DOHH2 (cell line): ENCODE data around the gene KCNG2.
"Not testable (repeated sequence)": the region's sequence is repeated elsewhere in the genome, so short reads cannot be mapped to it uniquely, and the experiment has no call there.

Experiments
- H3F3A ChIP-seq: fragments of 200-600 bp; sonication (generic), shearing (Covaris generic); 2 replicates; pipeline ENCODE4 v1.6.0; 2016; ENCODE audit warnings: antibody characterized with exemption, mild to moderate bottlenecking; ENCODE audit not compliant: control insufficient read depth, insufficient read depth
- H3K27ac ChIP-seq: fragments of 200-600 bp; sonication (generic); 2 replicates; pipeline ENCODE4 v1.5.1; 2014; ENCODE audit warnings: low read depth, mild to moderate bottlenecking, low read length, moderate library complexity
- H3K27me3 ChIP-seq: fragments of 200-600 bp; sonication (generic); 2 replicates; pipeline ENCODE4 v1.6.1; 2014; ENCODE audit warnings: mild to moderate bottlenecking, low read length, mixed read lengths; ENCODE audit not compliant: control insufficient read depth
- H3K36me3 ChIP-seq: fragments of 200-600 bp; sonication (generic); 2 replicates; pipeline ENCODE4 v1.6.1; 2014; ENCODE audit warnings: mild to moderate bottlenecking, low read length, moderate library complexity, mixed read lengths; ENCODE audit not compliant: control insufficient read depth
- H3K4me1 ChIP-seq: fragments of 200-600 bp; sonication (generic); 2 replicates; pipeline ENCODE4 v1.6.1; 2014; ENCODE audit warnings: mild to moderate bottlenecking, low read length, mixed read lengths; ENCODE audit not compliant: control insufficient read depth
- H3K4me2 ChIP-seq: fragments of 200-600 bp; sonication (generic); 2 replicates; pipeline ENCODE4 v1.6.0; 2014; ENCODE audit warnings: mild to moderate bottlenecking, low read length, moderate library complexity
- H3K4me3 ChIP-seq: fragments of 200-600 bp; sonication (generic); 2 replicates; pipeline ENCODE4 v1.5.1; 2014; ENCODE audit warnings: mild to moderate bottlenecking, low read length, mixed read lengths
- H3K79me2 ChIP-seq: fragments of 200-600 bp; sonication (generic); 2 replicates; pipeline ENCODE4 v1.6.1; 2014; ENCODE audit warnings: mild to moderate bottlenecking, low read length, mixed read lengths; ENCODE audit not compliant: control insufficient read depth
- H3K9me2 ChIP-seq: fragments of 200-600 bp; sonication (generic); replicated peaks from 2 replicates; pipeline ENCODE4 v1.6.1; 2014; ENCODE audit warnings: mild to moderate bottlenecking, low read length, mixed read lengths; ENCODE audit not compliant: control insufficient read depth
- H3K9me3 ChIP-seq: fragments of 200-600 bp; sonication (generic); 2 replicates; pipeline ENCODE4 v1.6.1; 2014; ENCODE audit warnings: antibody characterized with exemption, low read length, mixed read lengths; ENCODE audit not compliant: control insufficient read depth, insufficient read depth
- H4K20me1 ChIP-seq: fragments of 200-600 bp; sonication (generic); 2 replicates; pipeline ENCODE4 v1.6.0; 2014; ENCODE audit warnings: low read depth, mild to moderate bottlenecking, antibody characterized with exemption, low read length, moderate library complexity; ENCODE audit not compliant: control insufficient read depth, insufficient read depth
- CTCF ChIP-seq: fragments of 200-600 bp; sonication (generic); IDR thresholded peaks from one replicate; pipeline ENCODE4 v1.5.1; 2014; ENCODE audit warnings: antibody characterized with exemption, mild to moderate bottlenecking, low read depth, low read length; ENCODE audit not compliant: poor library complexity, severe bottlenecking
- EZH2phosphoT487 ChIP-seq: fragments of 200-600 bp; sonication (generic); IDR thresholded peaks from 2 replicates; pipeline ENCODE4 v1.6.1; 2017; ENCODE audit warnings: borderline replicate concordance, mild to moderate bottlenecking, antibody characterized with exemption, low read length, moderate library complexity, mixed read lengths

Gene KCNG2

GRCh38 chr18:79875931-79876461, 78.3 kb downstream of the KCNG2 start:
- Histone ChIP-seq H4K20me1 (no peaks in the 10 kb centered on the region), H3K27me3 (no peaks in the 10 kb centered on the region), H3K4me1 (no peaks in the 10 kb centered on the region), H3K4me3 (no peak overlapping the region), H3K27ac (no peak overlapping the region), H3K4me2 (no peak overlapping the region), H3K9me2 (no peaks in the 10 kb centered on the region), H3F3A (no peaks in the 10 kb centered on the region), H3K79me2 (no peaks in the 10 kb centered on the region), H3K36me3 (no peaks in the 10 kb centered on the region), H3K9me3 (no peaks in the 10 kb centered on the region)
- no peak for TF ChIP-seq CTCF
- TF ChIP-seq EZH2phosphoT487: no peak

GRCh38 chr18:79876497-79876896, 78.8 kb downstream of the KCNG2 start:
- H3K4me2 ChIP-seq: no peak overlapping the region
- TF ChIP-seq CTCF: no peak
- TF ChIP-seq EZH2phosphoT487: no peak
- no peak overlapping the region for H3K4me3 ChIP-seq
- H3F3A ChIP-seq: no peaks in the 10 kb centered on the region
- H3K27me3 ChIP-seq: no peaks in the 10 kb centered on the region
- no peaks in the 10 kb centered on the region for H3K79me2 ChIP-seq
- H3K36me3 ChIP-seq: no peaks in the 10 kb centered on the region
- no peaks in the 10 kb centered on the region for H4K20me1 ChIP-seq
- H3K4me1 ChIP-seq: no peaks in the 10 kb centered on the region
- no peak overlapping the region for H3K27ac ChIP-seq
- no peaks in the 10 kb centered on the region for H3K9me2 ChIP-seq
- H3K9me3 ChIP-seq: no peaks in the 10 kb centered on the region

- H3K36me3 ChIP-seq: no peaks in the 10 kb centered on the region
- H3K27ac ChIP-seq: no peak overlapping the region
- H3K9me2 ChIP-seq: no peaks in the 10 kb centered on the region
- TF ChIP-seq CTCF (no peak), EZH2phosphoT487 (no peak)
- H3K27me3 ChIP-seq: no peaks in the 10 kb centered on the region
- H3K9me3 ChIP-seq: no peaks in the 10 kb centered on the region
- no peaks in the 10 kb centered on the region for H3K79me2 ChIP-seq
- no peaks in the 10 kb centered on the region for H4K20me1 ChIP-seq
- no peak overlapping the region for H3K4me2 ChIP-seq
- no peaks in the 10 kb centered on the region for H3F3A ChIP-seq
- no peak overlapping the region for H3K4me3 ChIP-seq
- H3K4me1 ChIP-seq: no peaks in the 10 kb centered on the region
These were observed 79.7 kb downstream of the KCNG2 start for GRCh38 chr18:79877163-79878091.

- H4K20me1 ChIP-seq, H3K27ac ChIP-seq, H3K9me3 ChIP-seq, H3K4me2 ChIP-seq, H3K27me3 ChIP-seq, H3K9me2 ChIP-seq, H3K4me3 ChIP-seq, H3K36me3 ChIP-seq, H3K4me1 ChIP-seq, H3K79me2 ChIP-seq, H3F3A ChIP-seq: not testable (repeated sequence)
These were observed 80.5 kb downstream of the KCNG2 start for GRCh38 chr18:79878246-79878645.
